NCI-H1417 treated with DMSO at 0.1 percent for 48 hours (cell line): Measurements from ENCODE around the gene VWA2.
"Not testable (repeated sequence)": the region's sequence is repeated elsewhere in the genome, so short reads cannot be mapped to it uniquely, and the experiment has no call there.

Experiments
- DNase-seq: peaks from one replicate; lab custom pipeline; 2025; lab: John Stamatoyannopoulos, UW

VWA2 gene

DNA sequence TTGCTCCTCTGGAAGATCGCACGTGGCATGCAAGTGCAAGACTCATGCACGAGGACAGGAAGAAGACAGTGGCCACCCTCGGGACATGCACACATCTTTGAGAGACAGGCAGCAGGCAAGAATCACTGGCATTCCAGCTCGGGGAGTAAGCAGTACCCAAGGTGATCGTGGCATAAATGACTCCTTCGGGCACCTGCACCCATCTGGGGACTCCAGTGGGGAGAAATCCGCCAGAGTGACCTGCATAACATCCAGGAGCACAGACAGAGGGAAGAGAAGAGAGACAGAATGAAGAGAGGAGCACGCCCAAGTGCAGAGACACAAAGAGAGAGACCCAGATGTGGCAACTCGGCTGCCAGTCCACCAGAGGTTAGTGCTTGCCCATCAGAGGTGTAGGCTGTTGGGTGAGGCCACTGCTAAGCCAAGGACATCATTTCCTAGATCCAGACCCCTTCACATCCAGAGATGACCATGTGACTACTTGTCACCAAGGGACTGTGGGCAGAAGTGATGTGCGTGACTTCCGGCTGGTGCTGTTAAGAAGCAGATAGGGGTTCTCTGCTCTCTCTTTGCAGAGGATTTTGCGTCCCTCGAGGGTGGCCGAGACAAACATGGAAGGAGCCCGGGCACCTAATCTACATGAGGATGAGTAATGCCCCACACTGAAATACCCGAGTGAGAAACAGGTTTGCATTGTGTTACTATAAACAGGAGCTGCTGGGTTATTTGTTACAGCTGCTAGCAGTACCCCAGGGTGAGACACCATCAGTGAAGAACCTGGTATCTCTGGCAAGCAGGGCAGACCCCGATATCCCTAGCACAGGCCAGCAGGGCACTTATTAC, 80.6 kb downstream of the VWA2 start:
- DNase-seq: no peak

DNA sequence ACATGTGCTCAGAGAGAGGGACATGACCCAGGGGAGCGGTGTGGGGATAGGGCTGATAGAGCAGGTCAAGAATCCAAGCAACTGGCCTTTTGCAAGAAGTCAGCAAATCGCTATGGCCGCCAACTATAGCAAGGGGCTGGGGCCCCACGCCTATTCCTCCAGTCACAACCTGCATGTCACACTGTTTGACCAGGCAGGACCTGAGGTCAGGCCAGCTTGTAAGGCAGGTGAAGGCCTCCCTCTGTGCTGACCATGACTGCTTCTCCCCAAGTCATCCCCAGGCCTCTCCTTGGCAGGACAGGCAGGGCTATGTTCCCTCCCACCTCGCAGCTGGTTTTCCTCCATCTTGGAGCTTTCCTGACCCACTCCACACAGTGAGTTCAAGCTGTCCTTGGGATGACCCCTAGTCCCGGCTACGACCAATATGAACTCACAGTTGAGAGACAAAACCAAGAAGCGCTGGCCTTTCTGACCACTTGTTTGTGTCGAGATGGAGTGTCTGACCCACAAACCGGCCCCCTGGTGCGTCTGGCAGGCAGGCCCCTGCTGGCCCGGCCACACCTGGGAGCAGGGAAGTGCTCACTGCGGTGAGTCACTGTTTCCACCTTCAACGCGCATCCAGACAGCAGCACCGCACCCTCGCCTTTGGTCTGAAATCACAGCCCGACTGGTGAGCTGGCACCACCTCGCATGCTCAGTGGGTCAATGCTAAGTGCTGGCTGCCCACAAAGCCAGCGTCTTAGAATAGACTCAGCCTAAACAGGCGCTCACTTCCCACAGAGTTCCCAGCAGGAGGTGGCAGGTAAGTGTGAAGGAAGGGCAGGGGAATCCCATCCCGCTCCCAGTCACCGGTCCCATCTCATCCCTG, 81.4 kb downstream of the VWA2 start:
- DNase-seq: no peak

DNA sequence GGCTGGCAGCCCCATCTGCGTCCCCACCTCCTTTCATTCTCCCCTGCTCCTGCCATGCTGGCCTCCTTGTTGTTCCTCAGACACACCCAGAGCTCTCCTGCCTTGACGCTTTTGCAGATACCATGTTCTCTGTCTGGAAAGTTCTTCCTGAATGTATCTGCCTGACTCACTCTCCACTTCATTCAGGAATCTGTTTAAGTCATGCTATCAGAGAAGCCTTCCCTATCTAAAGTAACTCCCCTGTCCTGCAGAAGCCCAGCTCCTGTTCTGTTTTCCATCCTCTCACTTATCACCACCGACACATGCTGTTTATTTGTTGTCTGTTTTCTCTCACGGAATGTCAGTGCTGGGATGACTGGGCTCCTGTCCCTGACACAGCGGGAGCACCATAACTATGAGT, 83.3 kb downstream of the VWA2 start:
- no peak for DNase-seq

DNA sequence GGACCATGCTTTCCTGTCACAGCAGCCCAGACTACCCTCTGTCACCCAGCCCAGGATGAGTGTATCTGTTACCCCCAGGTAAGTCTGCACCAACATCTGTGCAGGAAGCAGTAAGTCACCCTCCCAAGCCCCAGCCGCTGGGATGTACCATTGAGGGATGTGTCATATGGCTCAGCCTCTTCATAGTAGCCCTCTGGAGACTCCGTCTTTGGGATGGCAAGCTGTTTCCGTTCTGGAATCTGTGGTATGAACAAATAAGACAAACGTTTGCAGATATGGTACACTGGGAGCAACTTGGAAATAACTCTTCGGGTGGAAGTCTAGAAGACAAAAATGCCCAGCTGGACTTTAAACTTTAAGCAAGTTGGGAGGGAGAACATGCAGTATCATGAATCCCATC, 84.0 kb downstream of the VWA2 start:
- DNase-seq: no peak

GRCh38 chr10:114326795-114327194, 87.7 kb downstream of the VWA2 start:
- DNase-seq: no peak

DNA sequence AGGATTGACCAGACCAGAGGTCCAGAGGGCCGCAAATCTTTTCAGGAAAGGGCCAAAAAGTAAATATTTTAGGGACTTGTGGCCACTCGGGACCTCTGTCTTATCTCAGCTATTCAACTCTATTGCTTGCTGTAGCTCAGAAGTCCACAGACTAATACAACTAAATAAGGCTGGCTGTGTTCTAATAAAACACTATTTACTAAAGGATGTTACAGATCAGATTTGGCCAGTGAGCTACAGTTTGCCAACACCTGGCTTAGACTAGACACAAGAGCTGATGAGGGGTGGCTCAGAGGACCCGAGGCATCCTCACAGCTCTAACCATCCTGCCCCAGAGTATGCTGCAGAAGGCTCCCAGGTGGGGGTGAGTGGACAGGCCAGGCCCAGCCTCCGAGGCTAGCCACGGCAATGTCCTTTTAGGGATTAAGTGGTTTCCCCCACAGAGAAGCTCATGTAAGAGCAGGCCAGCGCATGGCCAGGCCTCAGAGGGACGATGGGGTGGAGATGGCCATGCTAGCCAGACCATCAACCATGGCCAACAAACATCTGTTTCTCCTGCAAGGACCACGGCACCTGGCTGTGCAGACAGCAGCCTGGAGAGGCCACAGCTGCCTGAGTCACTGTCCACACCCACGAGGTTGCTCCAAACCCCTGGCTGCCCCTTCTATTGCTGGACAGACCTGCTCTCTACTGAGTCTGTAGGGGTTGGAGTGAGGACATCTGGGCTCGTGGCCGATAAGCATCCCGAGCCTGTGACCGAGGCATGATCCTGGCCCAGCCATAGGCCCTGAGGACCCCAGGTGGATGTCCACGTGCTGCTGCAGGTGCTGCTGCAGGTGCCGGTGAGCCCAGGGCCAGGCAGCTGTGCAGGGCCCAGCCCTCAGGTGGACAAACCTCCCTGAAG, 88.7 kb downstream of the VWA2 start:
- no peak for DNase-seq

DNA sequence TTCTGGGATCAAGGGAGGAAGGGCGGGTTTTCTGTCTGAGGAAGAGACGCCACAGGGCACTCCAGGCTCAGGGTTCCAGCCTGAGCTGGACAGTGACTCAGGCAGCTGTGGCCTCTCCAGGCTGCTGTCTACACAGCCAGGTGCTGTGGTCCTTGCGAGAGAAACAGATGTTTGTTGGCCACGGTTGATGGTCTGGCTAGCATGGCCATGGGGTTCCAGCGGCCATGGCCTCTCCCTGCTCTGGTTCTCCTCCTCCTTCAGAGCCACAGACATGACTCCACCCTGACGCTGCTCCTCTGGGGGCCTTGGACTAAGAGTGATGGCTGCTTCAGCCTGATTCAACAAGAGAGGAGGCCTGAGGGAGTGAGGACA, 89.4 kb downstream of the VWA2 start:
- DNase-seq: no peak

GRCh38 chr10:114328874-114329273, 89.8 kb downstream of the VWA2 start:
- DNase-seq: no peak

DNA sequence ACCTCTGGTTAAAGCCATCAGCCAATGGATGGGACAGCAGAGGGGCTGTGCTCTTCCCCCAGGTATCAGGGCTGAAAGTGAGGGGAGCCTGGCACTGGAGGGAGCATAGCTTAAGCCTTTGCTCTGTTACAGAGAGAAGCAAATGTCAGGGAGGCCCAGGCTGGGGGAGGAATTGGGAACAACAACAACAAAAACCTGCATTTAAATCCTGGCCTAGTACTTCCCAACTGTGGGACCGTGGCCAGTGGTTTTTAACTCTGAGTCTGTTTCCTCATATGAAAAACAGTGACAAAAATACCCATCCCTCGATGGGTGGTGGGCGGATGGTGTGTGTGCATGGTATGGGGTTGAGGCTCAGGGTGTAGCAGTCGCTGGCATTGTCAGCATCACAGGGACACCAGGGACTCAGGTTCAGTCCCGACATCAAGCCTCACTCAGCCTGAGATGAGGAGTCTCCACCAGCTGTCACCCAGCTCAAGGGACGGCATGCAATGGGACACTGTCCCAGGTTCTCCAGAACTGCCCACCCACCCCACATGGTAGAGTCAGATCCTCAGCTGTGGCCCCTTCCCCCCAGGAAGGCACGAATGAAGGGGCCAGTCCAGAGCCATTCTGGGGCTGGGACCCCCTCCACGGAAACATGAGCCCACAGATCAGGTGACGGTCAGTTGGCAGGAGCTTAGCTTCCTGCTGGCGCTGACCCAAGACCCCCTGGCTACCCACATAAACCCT, 90.7 kb downstream of the VWA2 start:
- no peak for DNase-seq

- DNase-seq: no peak
These were observed 93.5 kb downstream of the VWA2 start for GRCh38 chr10:114332301-114333192.

DNA sequence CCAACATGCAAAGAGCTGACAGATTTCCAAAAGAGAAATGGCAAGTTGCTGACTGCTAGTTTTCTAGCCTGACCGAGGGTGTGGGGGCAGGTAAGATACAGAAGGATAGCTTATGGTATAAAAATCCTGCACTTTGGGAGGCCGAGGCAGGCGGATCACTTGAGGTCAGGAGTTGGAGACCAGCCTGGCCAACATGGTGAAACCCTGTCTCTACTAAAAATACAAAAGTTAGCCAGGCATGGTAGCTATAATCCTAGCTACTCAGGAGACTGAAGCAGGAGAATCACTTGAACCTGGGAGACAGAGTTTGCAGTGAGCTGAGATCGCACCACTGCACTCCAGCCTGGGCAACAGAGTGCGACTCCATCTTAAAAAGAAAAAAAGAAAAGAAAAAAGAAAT, 94.4 kb downstream of the VWA2 start:
- DNase-seq: not testable (repeated sequence)

DNA sequence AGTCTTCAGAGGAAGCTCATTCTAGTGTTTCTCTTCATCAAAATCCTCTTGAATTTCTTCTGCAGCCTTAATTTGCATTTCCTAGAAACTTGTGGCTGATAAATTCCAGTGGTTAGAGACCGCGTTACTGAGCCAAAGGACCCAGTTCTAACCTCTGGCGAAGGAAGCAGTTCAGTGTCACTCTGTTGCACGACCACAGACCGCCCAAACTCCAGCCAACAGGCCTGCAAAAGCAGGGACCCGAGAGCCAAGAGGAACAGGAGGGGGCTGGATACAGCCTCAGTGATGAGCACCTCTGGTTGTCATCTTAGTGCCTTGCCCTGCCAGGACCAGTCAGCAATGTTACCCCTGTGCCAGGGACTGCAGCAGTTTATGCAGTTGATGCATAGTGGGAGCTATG, 95.2 kb downstream of the VWA2 start:
- DNase-seq: no peak

GRCh38 chr10:114335614-114336013, 96.6 kb downstream of the VWA2 start:
- DNase-seq: no peak

- DNase-seq: no peak
These were observed 97.9 kb downstream of the VWA2 start for GRCh38 chr10:114336823-114337509.

DNA sequence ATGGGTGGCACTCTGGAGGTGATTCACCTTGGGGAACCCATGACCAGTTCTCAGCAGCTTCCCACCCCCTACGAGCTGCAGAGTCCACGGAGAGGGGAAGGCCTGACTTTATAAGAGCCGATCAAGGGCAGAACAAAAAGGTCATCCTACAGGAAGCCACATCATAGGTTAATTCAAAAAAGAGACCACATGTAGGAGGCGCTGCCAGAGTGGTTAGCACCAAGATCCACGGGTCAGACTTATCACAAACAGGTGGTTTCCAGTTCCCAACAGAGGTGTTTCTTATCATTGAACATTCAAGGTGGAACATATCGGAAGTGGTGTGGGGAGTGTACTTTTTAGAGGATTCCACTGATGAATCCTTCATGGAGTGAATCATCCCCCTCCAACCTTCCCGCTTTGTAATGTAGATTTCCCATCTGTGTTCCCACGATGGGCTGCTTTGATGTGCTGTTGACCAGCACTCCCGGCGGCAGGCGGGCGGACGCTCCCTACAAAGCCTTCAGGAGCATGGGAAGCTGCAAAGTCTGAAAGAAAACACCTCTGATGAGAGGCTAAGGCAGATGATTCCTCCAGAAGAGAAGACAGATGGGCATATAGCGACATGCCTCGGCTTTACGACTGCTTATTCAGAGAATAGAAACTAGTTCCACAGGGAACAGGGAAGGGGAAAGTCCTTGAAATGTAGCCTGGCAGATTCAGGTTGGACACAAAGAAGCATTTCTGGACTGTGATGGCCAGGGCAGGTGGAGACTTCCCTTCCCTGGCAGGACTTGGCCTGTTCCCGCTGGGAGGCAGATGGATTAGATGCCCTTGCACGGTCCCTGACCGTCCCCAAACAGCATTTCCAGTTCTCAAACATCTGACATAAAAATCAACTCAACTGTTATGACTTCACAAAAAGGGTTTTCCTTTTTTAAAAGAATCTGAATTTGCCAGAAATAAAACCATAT, 98.7 kb downstream of the VWA2 start:
- DNase-seq: no peak

DNA sequence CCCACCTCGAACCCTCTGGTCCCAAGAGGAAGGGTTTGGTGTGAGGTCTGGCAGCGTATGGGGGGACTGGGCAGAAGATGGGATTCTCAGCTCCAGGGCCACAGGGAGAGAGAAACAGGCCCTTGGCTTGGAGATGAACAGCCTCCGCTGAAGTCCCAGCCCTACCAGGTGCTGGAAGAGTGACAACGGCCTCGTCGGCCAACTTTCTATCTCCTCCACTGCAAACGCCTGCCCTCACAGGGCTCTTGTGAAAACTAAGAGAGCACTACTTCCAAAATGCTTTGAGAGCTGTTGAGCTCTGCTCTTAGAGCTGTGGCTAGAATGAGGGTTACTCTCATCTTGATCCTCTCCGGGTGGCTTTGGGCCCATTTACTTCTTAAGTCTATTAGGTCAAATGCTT, 101.8 kb downstream of the VWA2 start:
- DNase-seq: no peak
